ENCODE measurements around the gene GRIN2C.

The GRIN2C gene

GRCh38 chr17:74812109-74813009 lies 47.3 kb downstream of the GRIN2C start:
- Histone ChIP-seq H3K36me3 (ENCODE audit: low read depth) (no peaks in the 10 kb centered on the region), H3K9me3 (ENCODE audit: severe bottlenecking) (no peaks in the 10 kb centered on the region), H3K4me3 (ENCODE audit: severe bottlenecking) (no peak overlapping the region), H3K27ac (ENCODE audit: poor library complexity, severe bottlenecking) (no peak overlapping the region), H3K27me3 (ENCODE audit: insufficient read depth, poor library complexity, severe bottlenecking) (no peaks in the 10 kb centered on the region), H3K4me1 (ENCODE audit: insufficient read depth, poor library complexity, severe bottlenecking) (no peaks in the 10 kb centered on the region)
- ATAC-seq (ENCODE audit: low read depth) (no peak), DNase-seq (ENCODE audit: low spot score) (no peak)
- TF ChIP-seq CTCF (IDR thresholded peaks at IDR 0.05; ENCODE audit: poor library complexity, severe bottlenecking), result no peak

- Histone ChIP-seq H3K4me3 (ENCODE audit: severe bottlenecking) (no peak overlapping the region), H3K4me1 (ENCODE audit: insufficient read depth, poor library complexity, severe bottlenecking) (no peaks in the 10 kb centered on the region), H3K27me3 (ENCODE audit: insufficient read depth, poor library complexity, severe bottlenecking) (no peaks in the 10 kb centered on the region), H3K36me3 (ENCODE audit: low read depth) (no peaks in the 10 kb centered on the region), H3K9me3 (ENCODE audit: severe bottlenecking) (no peaks in the 10 kb centered on the region), H3K27ac (ENCODE audit: poor library complexity, severe bottlenecking) (no peak overlapping the region)
- DNase-seq (ENCODE audit: low spot score) (no peak), ATAC-seq (ENCODE audit: low read depth) (no peak)
- TF ChIP-seq CTCF (IDR thresholded peaks at IDR 0.05; ENCODE audit: poor library complexity, severe bottlenecking), result no peak
Measured at GRCh38 chr17:74810699-74811485, 48.8 kb downstream of the GRIN2C start.

GRCh38 chr17:74808714-74809430 lies 50.8 kb downstream of the GRIN2C start:
- ATAC-seq (ENCODE audit: low read depth), result no peak
- Histone ChIP-seq H3K9me3 (ENCODE audit: severe bottlenecking) (no peaks in the 10 kb centered on the region), H3K36me3 (ENCODE audit: low read depth) (no peaks in the 10 kb centered on the region), H3K4me1 (ENCODE audit: insufficient read depth, poor library complexity, severe bottlenecking) (no peaks in the 10 kb centered on the region), H3K27me3 (ENCODE audit: insufficient read depth, poor library complexity, severe bottlenecking) (no peaks in the 10 kb centered on the region), H3K27ac (ENCODE audit: poor library complexity, severe bottlenecking) (no peak overlapping the region), H3K4me3 (ENCODE audit: severe bottlenecking) (no peak overlapping the region)
- DNase-seq (ENCODE audit: low spot score), result no peak
- no peak for TF ChIP-seq CTCF (IDR thresholded peaks at IDR 0.05; ENCODE audit: poor library complexity, severe bottlenecking)

GRCh38 chr17:74807925-74808324 lies 51.8 kb downstream of the GRIN2C start:
- no peaks in the 10 kb centered on the region for H3K4me1 ChIP-seq (ENCODE audit: insufficient read depth, poor library complexity, severe bottlenecking)
- no peak for TF ChIP-seq CTCF (IDR thresholded peaks at IDR 0.05; ENCODE audit: poor library complexity, severe bottlenecking)

More at GRCh38 chr17:74807925-74808324, 51.8 kb downstream of the GRIN2C start:
- ATAC-seq (ENCODE audit: low read depth) (no peak), DNase-seq (ENCODE audit: low spot score) (no peak)
- Histone ChIP-seq H3K4me3 (ENCODE audit: severe bottlenecking) (no peak overlapping the region), H3K27me3 (ENCODE audit: insufficient read depth, poor library complexity, severe bottlenecking) (no peaks in the 10 kb centered on the region), H3K36me3 (ENCODE audit: low read depth) (no peaks in the 10 kb centered on the region), H3K27ac (ENCODE audit: poor library complexity, severe bottlenecking) (no peak overlapping the region), H3K9me3 (ENCODE audit: severe bottlenecking) (no peaks in the 10 kb centered on the region)
